AG08395 (cell line): ENCODE results near the gene NQO1.
"Not testable (repeated sequence)": the region's sequence is repeated elsewhere in the genome, so short reads cannot be mapped to it uniquely, and the experiment has no call there.

Experiments used
- DNase-seq: peaks from one replicate; pipeline ENCODE4 v3.0.0; 2012; ENCODE audit warnings: mixed read lengths, low spot score

NQO1 gene

GRCh38 chr16:69726313-69727060, at the start of gene NQO1:
NQO1 (minus strand) TSS chr16:69726560; CDS start chr16:69726439, 121 bp downstream.
- peak; percentile 95 for DNase-seq

- no peak for DNase-seq
These were observed 49.2 kb upstream of the NQO1 start for GRCh38 chr16:69775563-69775962.

- no peak for DNase-seq
These were observed 47.0 kb upstream of the NQO1 start for GRCh38 chr16:69773260-69773947.

- DNase-seq, result no peak
These were observed 45.2 kb upstream of the NQO1 start for GRCh38 chr16:69771651-69771967.

GRCh38 chr16:69769404-69769803, 43.0 kb upstream of the NQO1 start:
- DNase-seq, result no peak

DNA sequence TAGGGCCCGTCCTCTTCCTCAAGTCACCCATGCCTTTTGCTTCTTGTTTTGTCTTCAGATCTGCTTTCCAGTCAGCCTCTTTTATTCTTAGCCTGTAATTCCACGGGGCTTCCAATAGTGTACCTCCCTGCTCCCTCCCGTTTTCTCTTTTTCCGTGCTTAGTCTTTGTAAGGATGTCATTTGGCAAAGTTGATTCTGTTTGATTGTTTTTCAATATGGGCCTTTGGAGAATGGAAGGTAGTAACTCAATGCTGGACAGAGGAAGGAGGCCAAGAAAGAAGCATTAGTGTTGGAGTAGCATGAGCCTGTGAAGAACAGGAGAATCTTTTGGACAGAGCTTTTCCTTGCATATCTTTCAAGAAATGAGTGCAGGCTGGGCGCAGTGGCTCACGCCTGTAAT, 42.3 kb upstream of the NQO1 start:
- DNase-seq, result no peak

- no peak for DNase-seq
These were observed 41.3 kb upstream of the NQO1 start for GRCh38 chr16:69767459-69768229.

- no peak for DNase-seq
These were observed 37.2 kb upstream of the NQO1 start for GRCh38 chr16:69763599-69763942.

- peak; percentile 43 for DNase-seq
These were observed 36.6 kb upstream of the NQO1 start for GRCh38 chr16:69762814-69763598.

GRCh38 chr16:69761983-69762813, 35.8 kb upstream of the NQO1 start, which contains the start of gene WWP2:
WWP2 (plus strand) TSS chr16:69762332; CDS start chr16:69787011, 24,679 bp downstream.
- DNase-seq, result peak; percentile 80

GRCh38 chr16:69757375-69757774, 31.0 kb upstream of the NQO1 start:
- DNase-seq, result not testable (repeated sequence)

GRCh38 chr16:69756705-69757104, 30.3 kb upstream of the NQO1 start:
- no peak for DNase-seq

DNA sequence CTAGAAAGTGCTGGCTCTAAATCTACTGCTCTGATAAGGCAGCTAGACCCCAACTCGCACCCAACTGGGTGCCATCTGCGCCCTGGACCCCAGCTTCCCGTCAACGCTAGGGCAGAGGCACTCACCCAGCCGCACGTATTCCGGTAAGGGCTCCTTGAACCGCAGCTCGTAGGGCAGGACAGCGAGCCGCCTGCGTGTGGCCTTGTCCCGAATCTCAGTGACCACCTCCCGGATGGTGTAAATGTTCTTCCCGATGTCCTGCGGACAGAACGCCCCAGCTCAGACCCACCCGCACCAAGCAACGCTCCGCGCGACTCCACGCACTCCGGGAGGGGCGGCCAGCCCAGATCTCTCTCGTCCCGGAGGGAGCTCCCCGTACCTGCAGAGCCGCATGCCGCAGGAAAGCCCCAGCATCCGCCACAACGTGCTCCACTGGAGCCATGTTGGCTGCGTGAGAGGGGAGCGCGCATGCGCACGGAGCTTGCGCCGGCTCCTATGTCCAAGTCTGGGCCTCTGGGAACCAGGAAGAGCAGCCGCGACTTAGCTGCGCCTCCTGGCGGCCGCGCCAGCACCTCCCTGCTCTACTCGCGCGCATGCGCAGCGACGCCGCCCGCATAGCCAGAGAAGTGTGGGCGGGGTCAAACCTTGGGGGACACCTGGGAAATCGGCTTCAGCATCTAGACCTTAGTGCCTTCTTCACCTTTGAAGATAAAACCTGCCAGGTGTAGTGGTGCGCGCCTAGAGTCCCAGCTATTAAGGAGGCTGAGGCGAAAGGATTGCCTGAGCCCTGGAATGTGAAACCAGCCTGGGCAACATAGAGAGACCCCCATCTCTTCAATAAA, 28.3 kb upstream of the NQO1 start, which contains the start of gene NOB1:
Gene NOB1 (minus strand): TSS at position 458 of the 842 bp plus-strand sequence. CDS start 16 bp downstream, at position 442.
- peak; percentile 97 for DNase-seq

- DNase-seq, result no peak
These were observed 27.7 kb upstream of the NQO1 start for GRCh38 chr16:69754143-69754468.

DNA sequence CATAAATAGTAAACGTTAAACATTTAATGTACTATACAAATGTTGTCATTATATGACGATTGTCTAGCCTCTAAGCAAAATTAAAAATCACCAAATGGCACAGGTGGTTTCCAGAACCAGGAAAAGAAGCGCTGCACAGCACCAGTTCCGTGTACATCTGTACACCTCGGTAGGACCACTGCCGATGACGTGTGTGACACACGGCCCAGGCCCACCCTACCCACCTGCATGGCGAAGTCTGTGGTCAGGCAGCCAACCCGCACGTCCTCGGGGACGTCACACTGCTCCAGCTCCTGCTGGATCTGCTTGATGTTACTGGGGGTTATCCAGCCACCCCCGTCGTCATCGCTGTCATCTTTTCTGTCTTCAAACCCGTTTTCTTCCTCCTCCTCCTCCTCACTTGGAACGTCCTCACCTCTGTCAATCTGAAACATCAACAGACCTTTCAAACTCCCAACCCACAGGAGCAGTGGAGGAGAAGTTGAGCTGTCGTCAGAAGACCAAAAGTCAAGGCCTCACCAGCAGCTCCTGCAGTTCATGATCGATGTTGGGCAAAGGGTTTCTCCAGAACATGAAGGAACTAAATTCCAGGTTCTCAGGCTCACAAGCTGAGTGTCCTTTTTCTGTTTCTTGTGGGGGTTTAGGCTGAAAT, 22.5 kb upstream of the NQO1 start:
- DNase-seq, result no peak

DNA sequence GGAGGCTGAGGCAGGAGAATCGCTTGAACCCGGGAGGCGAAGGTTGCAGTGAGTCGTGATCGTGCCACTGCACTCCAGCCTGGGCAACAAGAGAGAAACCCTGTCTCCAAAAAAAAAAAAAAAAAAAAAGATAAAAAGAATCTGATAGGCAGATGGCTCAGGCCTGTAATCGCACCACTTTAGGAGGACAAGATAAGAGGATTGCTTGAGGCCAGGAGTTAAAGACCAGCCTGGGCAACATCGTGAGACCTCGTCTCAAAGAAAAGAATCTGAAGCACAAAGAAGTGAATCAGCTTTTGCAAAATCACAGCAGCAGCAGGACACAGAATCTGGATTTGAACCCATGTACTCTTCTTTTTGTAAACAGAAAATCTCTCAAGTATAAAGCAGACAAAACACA, 20.8 kb upstream of the NQO1 start:
- DNase-seq, result no peak

DNA sequence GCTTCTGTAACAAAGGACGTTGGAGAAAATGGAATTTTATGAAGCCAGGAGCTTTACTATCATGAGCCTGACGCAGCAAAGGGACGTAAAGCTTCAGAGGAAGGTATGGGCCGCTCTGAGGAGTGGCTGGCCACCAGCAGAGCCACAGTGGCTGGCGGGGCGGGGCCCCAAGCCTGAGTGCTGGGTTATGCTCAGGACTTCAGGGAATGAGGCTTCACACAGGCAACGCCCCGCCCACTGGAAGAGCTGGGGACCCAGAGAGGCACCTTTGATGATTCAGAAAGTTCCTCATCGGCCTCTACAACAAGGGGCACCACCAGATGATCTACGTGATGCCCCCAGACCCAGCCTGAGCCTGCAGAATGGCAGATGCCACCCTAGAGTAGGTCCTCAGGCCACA, 19.6 kb upstream of the NQO1 start:
- no peak for DNase-seq

DNA sequence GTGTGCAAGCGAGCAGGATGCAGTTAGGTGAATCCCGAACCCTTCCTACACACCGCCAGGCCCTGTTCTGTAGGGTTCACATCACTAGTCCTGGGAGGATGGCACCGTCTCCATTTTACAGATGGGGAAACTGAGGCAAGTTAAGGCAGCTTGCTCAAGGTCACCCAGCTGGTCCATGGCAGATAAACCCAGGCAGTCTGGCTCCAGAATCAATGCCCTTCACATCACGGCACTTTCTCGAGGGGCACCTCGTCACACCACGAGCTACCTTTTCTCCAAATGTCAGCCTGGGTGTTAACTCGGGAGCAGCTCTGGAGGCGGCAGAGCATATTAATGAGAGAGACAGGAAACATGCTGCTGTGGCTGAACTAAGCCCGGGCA, 18.9 kb upstream of the NQO1 start:
- no peak for DNase-seq

- DNase-seq, result no peak
These were observed 18.2 kb upstream of the NQO1 start for GRCh38 chr16:69744363-69745231.
